PC-3 (cell line): ENCODE results near the gene TPO.

Experiments used
- CTCF ChIP-seq: fragments of 300-600 bp; sonication (generic); conservative IDR thresholded peaks from 2 replicates; pipeline ENCODE4 v1.5.1; 2017; ENCODE audit warnings: antibody characterized with exemption, low read depth, mild to moderate bottlenecking, low read length
- EZH2 ChIP-seq: fragments of 300-600 bp; sonication (generic); IDR thresholded peaks from one replicate; pipeline ENCODE4 v1.6.1; 2017; ENCODE audit warnings: antibody characterized with exemption, mild to moderate bottlenecking, low read length; ENCODE audit not compliant: unreplicated experiment
- EZH2phosphoT487 ChIP-seq: fragments of 300-600 bp; sonication (generic); IDR thresholded peaks from 2 replicates; pipeline ENCODE4 v1.6.1; 2018; ENCODE audit warnings: mild to moderate bottlenecking, antibody characterized with exemption, low read length, borderline replicate concordance

- TF ChIP-seq EZH2: peak; percentile 13
- TF ChIP-seq CTCF: no peak
- no peak for TF ChIP-seq EZH2phosphoT487
Measured at GRCh38 chr2:1374287-1374686, 39.0 kb upstream of the TPO start.
